Cardiac fibroblast (primary cell): Measurements from ENCODE around the gene ASB18.

ENCODE experiments used
- DNase-seq, 2 donors: peaks; one replicate each; pipeline versions ENCODE4 v3.0.0 to v3.0.0-alpha.2; 2010; ENCODE audit warnings: low read depth in 2 of 2
- H3K4me3 ChIP-seq, 2 donors: replicated peaks in 1 of 2; 1 replicate in 1 of 2; 2 replicates in 1 of 2; pipeline ENCODE4 v1.5.1; 2011; ENCODE audit warnings: low read depth in 2 of 2, low read length in 2 of 2, mild to moderate bottlenecking in 2 of 2, moderate library complexity in 1 of 2
- TF ChIP-seq, protein P1 (sequence below): IDR thresholded peaks from one replicate; pipeline ENCODE4 v1.5.1; 2011; ENCODE audit warnings: low read depth, mild to moderate bottlenecking, low read length, inconsistent platforms

Gene ASB18

DNA sequence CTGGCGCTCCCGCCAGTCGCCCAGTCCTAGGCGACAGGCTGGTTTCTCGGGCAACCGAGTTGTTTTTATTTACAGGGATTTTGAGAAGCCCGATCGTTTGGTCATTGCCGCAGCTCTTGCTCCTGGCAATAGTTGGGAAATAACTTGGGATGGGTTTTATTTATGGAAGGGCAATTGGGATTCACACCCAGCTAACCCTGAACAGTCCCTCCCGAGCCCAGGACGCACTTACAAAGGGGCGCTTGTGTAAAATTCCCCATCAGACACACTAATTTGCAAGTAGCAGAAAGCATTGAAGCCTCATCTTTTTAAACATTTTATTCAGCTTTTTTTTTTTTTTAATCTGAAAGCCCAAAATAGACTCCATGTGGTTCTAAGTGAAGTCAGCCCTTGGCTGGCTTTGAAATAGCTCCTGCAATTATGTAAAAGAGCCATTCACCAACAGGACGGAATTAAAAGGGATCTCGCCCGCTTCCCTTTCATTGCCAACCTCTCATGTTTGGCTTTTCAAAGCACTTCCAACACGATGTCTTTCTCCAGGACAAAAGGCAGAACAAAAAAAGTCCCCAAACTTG is 92.4 kb downstream of the ASB18 start:
- no peak overlapping the region for H3K4me3 ChIP-seq
- TF ChIP-seq, protein P1, sequence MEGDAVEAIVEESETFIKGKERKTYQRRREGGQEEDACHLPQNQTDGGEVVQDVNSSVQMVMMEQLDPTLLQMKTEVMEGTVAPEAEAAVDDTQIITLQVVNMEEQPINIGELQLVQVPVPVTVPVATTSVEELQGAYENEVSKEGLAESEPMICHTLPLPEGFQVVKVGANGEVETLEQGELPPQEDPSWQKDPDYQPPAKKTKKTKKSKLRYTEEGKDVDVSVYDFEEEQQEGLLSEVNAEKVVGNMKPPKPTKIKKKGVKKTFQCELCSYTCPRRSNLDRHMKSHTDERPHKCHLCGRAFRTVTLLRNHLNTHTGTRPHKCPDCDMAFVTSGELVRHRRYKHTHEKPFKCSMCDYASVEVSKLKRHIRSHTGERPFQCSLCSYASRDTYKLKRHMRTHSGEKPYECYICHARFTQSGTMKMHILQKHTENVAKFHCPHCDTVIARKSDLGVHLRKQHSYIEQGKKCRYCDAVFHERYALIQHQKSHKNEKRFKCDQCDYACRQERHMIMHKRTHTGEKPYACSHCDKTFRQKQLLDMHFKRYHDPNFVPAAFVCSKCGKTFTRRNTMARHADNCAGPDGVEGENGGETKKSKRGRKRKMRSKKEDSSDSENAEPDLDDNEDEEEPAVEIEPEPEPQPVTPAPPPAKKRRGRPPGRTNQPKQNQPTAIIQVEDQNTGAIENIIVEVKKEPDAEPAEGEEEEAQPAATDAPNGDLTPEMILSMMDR, result no peak
- no peak for DNase-seq

DNA sequence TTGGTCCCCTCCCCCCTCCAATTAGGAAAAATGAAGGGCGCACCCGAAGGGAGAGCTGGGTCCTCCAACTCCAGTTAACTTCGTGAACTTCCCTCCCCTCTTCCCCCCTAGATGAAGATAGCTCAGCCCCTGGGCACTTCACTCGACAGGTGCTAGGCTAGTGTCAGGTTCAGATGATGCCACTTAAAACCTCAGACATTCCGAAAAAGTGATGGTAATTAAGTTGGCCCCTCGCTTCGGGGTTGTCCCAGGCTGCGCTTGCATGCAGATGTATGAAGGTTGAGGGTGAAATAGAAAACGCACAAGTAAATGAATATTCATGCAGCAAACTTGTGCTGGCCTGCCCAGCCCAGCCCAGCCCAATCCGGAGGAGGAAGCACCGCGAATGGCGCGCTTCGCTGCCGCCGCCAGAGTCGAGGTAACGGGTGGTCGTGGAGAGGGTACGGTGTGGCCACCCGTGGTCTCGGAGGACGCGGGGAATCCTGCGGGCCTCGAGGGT is 93.0 kb downstream of the ASB18 start:
- H3K4me3 ChIP-seq, result no peak overlapping the region
- TF ChIP-seq, protein P1, result no peak
- DNase-seq, result no peak

DNA sequence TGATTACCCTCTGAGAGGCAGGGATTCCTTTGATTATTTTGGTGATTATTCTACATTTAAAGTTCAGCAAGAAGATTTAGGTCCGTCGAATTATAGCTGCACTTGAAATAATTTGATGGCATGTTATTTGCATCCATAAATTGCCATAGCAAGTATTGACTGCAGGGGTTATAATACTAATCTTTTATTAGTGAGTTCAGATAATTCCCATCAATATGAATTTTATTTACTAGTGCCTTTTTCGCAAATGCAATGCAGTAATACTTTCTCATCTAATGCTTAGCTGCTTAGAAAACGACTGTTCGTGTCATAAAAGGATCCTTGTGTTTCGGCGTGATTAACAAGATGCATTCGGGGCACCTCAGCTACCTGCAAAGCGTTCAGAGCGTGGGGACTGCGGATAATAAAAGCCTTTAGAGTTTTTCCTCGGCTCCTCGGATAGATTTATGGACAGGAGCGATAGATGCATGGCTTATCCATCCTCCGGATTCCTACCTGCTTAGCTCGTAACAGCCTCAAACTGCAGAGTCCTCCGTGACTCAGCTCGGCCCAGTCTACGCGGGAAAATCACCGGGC is 93.5 kb downstream of the ASB18 start:
- TF ChIP-seq, protein P1, result no peak
- no peak overlapping the region for H3K4me3 ChIP-seq
- no peak for DNase-seq

DNA sequence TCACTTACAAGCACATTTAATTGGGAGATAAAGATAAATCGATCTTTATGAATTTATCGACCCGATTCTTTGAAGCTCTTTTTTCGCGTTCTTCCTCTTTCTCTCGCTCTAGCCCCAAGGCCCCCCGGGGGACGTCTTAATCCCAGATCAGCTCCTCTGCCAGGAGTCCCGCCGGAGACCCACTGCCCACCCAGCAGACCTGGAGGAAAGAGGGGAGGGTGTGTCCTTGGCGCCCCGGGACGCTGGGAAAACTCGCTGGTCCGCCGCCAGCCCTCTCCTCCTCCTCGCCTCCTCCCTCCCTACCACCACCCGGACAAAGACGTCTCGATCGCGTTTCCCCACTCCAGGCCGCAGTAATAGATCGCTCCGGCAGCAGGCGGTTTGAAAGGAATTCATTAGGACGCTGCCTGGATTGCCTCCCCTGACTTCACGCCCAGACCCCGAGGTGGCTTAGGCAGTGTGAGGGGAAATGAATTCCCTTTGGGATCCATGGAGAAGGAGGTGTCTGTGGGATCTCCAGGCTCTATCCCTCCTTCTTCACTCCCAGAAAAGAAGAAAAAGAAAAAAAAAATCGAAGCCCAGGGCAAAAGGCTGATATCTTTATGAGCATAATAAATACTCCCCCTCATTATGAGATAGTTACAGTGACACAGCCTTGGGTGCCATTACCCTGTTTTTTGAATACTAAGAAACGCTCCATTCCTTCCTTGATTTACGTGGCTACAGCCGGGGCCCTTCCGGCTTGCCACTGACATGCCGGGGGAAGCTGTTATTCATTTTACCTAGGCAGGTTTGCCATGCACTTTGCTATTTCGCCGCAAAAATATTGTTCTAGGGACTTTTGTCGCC is 94.2 kb downstream of the ASB18 start:
- H3K4me3 ChIP-seq, result no peak overlapping the region
- no peak for DNase-seq
- TF ChIP-seq, protein P1, result no peak

DNA sequence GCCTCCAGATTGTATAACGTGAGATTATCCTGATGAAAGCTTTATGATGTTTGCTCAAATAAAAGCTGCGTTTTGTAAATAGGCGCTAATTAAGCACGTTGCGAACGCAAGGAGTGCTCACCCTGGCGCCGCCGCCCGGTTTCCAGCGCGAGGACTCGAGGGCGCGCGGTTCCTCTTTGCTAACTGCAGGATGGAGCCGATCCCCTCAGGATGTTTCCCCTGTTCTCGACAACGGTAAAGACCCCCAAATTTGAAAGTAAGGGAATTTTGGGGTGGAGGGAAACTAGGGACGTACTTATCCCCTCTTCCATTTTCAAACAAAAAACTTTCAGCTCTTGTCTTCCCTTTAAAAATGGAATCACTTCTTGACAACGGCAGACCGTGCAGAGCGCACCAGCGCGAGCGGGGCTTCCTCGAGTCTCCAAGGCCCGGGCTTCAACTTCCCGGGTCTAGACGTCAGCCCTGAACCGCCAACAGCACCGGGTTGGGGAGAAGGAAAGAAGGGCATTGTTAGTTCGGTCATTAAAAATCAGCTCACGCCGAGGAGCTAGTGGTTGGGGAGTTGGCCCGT is 95.0 kb downstream of the ASB18 start:
- no peak for DNase-seq
- no peak overlapping the region for H3K4me3 ChIP-seq
- TF ChIP-seq, protein P1, result no peak

DNA sequence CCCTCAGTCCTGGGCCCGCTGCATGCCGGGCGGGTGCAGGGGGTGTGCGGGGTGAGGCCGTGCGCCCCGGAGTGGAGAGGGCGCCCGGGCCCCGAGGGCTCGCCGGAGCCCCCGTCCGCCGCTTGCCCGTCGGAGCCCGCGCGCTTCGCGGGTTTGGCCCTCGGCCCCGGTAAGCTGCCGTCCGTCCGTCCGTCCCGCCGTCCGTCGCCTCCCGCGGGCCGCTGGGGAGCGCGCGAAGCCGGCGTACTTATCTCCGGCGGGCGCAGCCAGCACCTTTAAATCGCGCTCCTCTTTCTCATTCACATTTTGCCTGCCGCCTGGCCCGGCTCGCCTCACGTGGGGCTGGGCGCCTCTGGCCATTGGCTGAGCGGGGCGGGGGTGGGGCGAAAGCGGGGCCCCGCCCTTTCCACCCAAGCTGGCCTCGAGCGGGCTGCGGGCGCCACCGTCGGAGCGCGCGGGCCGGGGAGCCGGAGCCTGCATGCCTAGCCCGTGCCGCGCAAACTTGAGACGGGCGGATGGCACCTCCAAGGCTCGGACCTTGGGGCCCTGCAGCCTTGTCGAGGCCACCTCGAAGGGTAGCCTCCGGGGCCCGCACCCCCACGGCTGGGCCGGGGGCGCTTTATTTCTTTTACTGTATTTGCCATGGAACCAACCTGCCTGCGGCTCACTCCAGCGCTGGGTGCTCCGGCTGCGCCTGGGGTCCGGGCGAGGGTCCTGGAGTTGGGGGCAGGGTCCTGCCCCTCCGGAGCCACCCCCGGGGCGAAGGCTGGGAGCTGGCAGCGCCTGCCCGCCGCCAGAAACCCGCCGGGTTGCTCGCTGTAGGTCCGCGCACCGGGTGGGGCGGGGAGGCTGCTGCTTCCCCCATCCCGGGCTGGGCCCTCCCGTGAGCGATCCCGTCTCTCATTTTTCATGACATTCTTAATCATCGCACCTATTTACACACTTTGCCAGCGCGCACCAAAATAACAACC is 95.8 kb downstream of the ASB18 start, which contains the start of gene GBX2:
Gene GBX2 (minus strand): TSS at position 277 of the 971 bp plus-strand sequence. CDS start 415 bp downstream, outside the sequence.
- H3K4me3 ChIP-seq, result peak within 1 kb of the TSS in 1 of 2 donors; percentile 36
- TF ChIP-seq, protein P1, result no peak
- peak; percentile 44 to 50 for DNase-seq
